ENCODE data around the gene POU2F2. TPM values are rescaled to one million over a fixed set of nuclear protein-coding genes. Genes with fewer than 3 reads are reported as not detected.
A peak's percentile ranks its signal among the peaks of the same experiment; 100 is the strongest.

Gene POU2F2
- total RNA-seq (10 to 100 TPM in 2 of 5 donors, 1 to 10 TPM in 1, under 1 TPM in 2; 0.89 to 23.3 (median 3.9) TPM), polyA plus RNA-seq (1 to 10 TPM in 2 of 3 donors, under 1 TPM in 1; 0.68 to 2.7 (median 1.8) TPM)
- long read RNA-seq, donor 1, result 0 reads
- long read RNA-seq, donor 2, result 0 reads
- long read RNA-seq, donor 3, result 0 reads
- long read RNA-seq, donor 4, result 0 reads
- long read RNA-seq, donor 5, result 0 reads
- long read RNA-seq, donor 6, result 0 reads
- long read RNA-seq, donor 7, partial matches to known transcripts, result 0 of 2 reads
- long read RNA-seq, donor 7, other reads (novel, unspliced or antisense), result 0 of 2 reads
- long read RNA-seq, donor 8, result 0 reads
- long read RNA-seq, donor 9, result 0 reads
- long read RNA-seq, donor 10, result 0 reads

DNA sequence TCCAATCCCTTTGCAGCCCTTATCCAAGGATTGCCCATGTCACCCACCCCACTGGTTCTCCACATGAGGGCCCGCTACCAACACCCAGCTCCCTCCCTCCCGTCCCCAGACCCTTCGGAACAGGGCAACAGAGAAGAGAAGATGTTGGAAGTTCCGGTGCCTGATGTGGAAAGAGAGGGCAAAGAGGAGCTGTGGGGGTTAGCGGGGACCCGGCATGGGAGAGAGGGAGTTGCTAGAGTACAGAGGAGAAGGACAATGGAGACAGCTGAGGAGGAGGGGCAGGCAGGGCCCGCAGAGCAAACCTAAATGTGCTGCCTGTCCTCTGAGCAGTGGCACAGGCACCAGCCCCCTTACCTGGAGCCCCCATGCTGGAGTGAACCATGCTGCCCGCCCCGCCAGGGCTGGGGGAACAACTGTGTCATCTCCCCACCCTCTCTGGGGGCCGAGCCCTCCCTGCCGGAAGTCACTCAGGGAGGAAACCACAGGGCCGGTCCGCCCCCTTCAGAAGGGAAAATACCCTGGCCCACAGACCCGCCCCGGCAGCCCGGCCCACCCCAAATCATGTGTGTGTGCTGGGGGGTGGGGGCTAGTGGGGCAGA, at the start of gene POU2F2:
POU2F2 (minus strand) TSS at position 417 of the 599 bp plus-strand sequence; CDS start at position 382, 35 bp downstream.
- Histone ChIP-seq H3K4me3 (peak within 1 kb of the TSS; percentile 30 to 43 (median 35)), H3K27ac (peak within 1 kb of the TSS in 3 of 5 donors; percentile 31 to 48 (median 39)), H3K9me3 (no peaks in the 10 kb centered on the region), H3K36me3 (no peaks in the 10 kb centered on the region), H3K27me3 (peaks cover 5 to 80% (median 13%) of the 10 kb centered on the region in 3 donors), H3K4me1 (peaks cover 16 to 20% (median 17%) of the 10 kb centered on the region in 4 donors)
- DNase-seq, result peak; percentile 54 to 70
- TF ChIP-seq POLR2A (IDR thresholded peaks at IDR 0.05) (no peak), POLR2AphosphoS5 (IDR thresholded peaks at IDR 0.05) (no peak), EP300 (IDR thresholded peaks at IDR 0.05) (no peak)
- TF ChIP-seq, protein P1, sequence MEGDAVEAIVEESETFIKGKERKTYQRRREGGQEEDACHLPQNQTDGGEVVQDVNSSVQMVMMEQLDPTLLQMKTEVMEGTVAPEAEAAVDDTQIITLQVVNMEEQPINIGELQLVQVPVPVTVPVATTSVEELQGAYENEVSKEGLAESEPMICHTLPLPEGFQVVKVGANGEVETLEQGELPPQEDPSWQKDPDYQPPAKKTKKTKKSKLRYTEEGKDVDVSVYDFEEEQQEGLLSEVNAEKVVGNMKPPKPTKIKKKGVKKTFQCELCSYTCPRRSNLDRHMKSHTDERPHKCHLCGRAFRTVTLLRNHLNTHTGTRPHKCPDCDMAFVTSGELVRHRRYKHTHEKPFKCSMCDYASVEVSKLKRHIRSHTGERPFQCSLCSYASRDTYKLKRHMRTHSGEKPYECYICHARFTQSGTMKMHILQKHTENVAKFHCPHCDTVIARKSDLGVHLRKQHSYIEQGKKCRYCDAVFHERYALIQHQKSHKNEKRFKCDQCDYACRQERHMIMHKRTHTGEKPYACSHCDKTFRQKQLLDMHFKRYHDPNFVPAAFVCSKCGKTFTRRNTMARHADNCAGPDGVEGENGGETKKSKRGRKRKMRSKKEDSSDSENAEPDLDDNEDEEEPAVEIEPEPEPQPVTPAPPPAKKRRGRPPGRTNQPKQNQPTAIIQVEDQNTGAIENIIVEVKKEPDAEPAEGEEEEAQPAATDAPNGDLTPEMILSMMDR (IDR thresholded peaks at IDR 0.05), result no peak
- 4 to 9% (median 7%) methylated on average over 7 to 16 of the region's 16 CpGs for whole genome bisulfite sequencing, 5 donors
- intact Hi-C loops (cut with DNase I; ENCODE audit: low total_unique reads), result loop anchor here (5.0 kb wide), 1 partner anchor 50 kb away; no protein-coding TSS in a partner anchor

- Histone ChIP-seq H3K4me1 (peaks cover 12 to 25% (median 21%) of the 10 kb centered on the region in 4 donors), H3K27ac (no peak overlapping the region), H3K27me3 (peaks cover 5 to 91% (median 63%) of the 10 kb centered on the region in 3 donors), H3K36me3 (no peaks in the 10 kb centered on the region), H3K4me3 (no peak overlapping the region), H3K9me3 (no peaks in the 10 kb centered on the region)
- peak in 1 of 2 donors; percentile 31 for DNase-seq
- 10 to 14% (median 11%) methylated on average over 13 of the region's 13 CpGs for WGBS, 5 donors
- intact Hi-C loops (cut with DNase I; ENCODE audit: low total_unique reads), result no loop called here
- TF ChIP-seq POLR2A (IDR thresholded peaks at IDR 0.05), result no peak
- no peak for TF ChIP-seq EP300 (IDR thresholded peaks at IDR 0.05)
- no peak for TF ChIP-seq POLR2AphosphoS5 (IDR thresholded peaks at IDR 0.05)
- TF ChIP-seq, protein P1 (IDR thresholded peaks at IDR 0.05), result no peak
Measured at GRCh38 chr19:42178791-42179674, 46.8 kb upstream of the POU2F2 start.

GRCh38 chr19:42177686-42178019, 45.4 kb upstream of the POU2F2 start:
- TF ChIP-seq, protein P1 (IDR thresholded peaks at IDR 0.05), result no peak
- TF ChIP-seq POLR2A (IDR thresholded peaks at IDR 0.05) (no peak), POLR2AphosphoS5 (IDR thresholded peaks at IDR 0.05) (no peak), EP300 (IDR thresholded peaks at IDR 0.05) (no peak)
- Histone ChIP-seq H3K4me3 (no peak overlapping the region), H3K27me3 (peaks cover 5 to 98% (median 63%) of the 10 kb centered on the region in 3 donors), H3K27ac (no peak overlapping the region), H3K9me3 (no peaks in the 10 kb centered on the region), H3K4me1 (peaks cover 12 to 23% (median 21%) of the 10 kb centered on the region in 4 donors), H3K36me3 (no peaks in the 10 kb centered on the region)
- intact Hi-C loops (cut with DNase I; ENCODE audit: low total_unique reads), result no loop called here
- no peak for DNase-seq
- 21 to 35% (median 25%) methylated on average over 3 of the region's 3 CpGs for WGBS, 5 donors

All from stomach (tissue), 19 donors.